Activated CD8-positive, alpha-beta memory T cell treated with anti-CD3 and anti-CD28 coated beads, Interleukin-2, amount 50 U/mL, for 1 hour (primary cell): ENCODE measurements around the gene EPS15.
"Not testable (repeated sequence)": the region's sequence is repeated elsewhere in the genome, so short reads cannot be mapped to it uniquely, and the experiment has no call there.

Experiments
- DNase-seq: peaks from one replicate; pipeline ENCODE4 v3.0.0-alpha.2; 2020; ENCODE audit errors: extremely low read depth

The EPS15 gene

DNA sequence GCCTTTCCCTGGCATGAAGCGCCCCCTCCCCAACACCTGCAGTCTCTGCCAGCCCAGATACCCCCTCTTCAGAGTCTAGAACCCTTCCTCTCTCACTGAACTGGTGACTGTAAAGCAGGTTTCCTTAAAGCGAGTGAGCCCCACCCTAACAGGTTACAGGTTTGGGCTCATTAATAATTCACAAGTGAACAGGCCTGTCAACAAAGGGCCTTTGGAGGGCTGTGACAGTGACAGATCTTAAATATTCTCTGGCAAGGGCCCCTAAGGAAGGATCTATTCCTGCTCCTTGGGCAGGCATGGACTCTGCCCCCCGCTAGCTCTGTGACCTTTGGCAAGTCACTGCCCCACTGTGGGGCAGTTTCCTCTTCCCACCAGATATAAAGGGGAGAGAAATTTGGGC, 183.1 kb downstream of the EPS15 start:
- no peak for DNase-seq

- DNase-seq = no peak
Observed at GRCh38 chr1:51331206-51332100, 187.6 kb downstream of the EPS15 start.

DNA sequence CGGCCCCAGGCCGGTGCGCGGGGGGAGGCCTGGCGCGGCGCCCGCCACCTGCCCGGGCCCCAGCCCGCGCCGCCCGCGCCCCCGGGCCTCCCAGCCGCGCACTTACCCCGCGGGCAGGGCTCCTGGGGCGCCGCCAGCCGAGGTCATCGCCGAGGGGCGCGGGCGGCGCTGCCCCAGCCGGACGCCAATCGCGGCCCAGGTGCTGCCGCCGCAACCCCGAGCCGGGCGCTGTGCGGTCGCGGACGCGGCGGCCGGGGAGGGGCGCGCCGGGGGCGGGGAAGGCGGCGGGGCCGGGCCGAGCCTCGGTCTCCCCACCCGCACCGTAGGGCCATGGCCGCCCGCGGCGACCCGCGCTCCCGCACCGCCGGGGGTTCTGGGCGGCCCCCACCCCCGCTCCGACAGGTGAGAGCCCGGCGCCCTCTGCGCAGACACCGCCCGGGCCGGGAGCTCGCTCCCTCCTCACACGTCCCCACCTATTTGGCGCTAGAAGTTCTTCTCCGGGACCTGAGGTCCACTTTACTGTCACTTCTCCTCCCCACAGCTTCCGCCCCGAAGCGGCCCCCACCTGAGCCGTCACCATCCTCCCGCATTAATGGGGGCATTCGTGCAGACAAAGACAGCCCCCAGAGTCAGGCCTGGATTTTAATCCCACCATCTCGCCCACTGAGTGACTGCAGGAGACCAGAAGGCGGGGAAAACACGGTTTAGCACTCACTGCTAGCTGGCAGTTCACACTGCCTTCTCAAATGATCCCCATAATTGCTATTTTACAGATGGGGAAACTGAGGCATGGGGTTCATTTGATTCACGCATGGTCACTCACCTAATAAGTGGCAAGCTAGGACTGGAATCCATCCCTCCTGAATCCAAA, 188.5 kb downstream of the EPS15 start, which contains the start of gene TTC39A:
Gene TTC39A (minus strand): TSS at position 232 of the 871 bp plus-strand sequence. CDS start 85 bp downstream, at position 147.
- DNase-seq = no peak

- no peak for DNase-seq
Observed at GRCh38 chr1:51329443-51330325, 189.4 kb downstream of the EPS15 start.

DNA sequence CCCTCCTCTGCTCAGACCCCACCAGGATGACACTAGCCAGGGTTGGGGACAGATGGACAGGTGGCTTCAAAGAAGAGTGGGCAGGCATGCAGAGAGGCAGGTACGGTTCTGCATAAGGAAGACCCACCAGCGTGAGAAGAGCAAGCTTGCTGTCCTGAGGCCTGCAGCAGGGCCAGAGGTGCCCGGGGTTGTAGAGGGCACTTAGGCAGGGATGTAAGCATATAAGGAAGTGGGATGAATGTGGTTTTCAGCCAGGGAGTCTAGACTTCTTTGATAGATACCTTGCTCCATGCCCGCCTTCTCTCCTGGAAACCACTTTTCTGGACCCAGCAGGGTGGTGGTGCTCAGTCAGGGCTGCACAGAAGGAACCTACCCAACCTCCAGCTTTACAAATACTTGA, 190.1 kb downstream of the EPS15 start:
- DNase-seq = no peak

DNA sequence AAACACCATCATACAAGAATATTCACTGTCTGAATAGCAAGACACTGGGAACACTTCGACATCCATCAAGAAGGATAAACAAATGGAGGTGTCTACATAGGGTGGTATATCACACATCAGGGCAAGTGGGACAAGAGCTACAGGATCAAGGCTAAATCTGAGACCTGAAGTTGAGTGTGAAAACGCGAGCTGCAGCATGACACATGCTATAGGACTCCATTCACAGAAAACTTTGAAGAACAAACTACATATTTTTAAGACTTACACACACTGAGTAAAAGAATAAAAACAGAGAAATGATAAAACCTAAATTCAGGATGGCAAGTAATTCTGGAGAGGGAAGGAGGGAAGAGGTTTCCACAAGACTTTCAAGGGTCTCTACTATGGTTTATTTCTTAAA, 190.8 kb downstream of the EPS15 start:
- no peak for DNase-seq

DNA sequence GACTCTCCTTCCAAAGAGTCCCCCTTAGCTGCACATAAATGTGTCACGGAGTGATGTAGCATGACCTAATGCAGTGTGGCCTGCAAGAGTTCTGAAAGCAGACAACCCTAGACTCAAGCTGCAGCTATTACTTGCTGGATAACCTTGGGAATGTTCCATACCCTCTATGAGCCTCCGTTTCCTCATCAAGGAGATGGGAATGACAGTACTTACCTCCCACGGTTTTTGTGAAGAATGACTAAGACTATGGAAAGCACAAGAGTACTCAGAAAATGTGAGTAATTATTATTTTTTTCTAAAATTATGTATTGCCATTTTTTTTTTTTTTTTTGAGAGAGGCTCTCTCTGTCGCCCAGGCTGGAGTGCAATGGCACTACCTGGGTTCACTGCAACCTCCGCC, 191.7 kb downstream of the EPS15 start:
- no peak for DNase-seq

DNA sequence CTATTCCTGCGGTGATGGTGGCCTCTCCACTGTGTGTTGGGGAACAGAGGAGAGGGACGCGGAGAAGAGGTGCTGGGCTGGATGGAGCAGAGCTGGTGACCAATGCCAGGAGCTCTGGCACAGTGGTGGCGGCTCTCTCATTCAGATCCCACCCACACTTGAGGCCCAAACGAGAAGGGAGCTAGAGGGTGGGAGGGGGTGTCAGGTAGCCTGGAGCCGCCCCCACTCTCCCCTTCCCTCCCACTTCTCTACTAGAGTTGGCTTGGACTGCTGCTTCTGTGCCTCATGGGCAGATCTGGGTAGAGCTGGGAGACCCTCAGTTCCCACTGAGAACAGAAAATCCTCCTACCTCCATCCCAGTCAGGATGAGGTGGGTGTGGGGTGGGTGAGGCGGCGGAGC, 192.2 kb downstream of the EPS15 start:
- no peak for DNase-seq

GRCh38 chr1:51325878-51326755, 192.9 kb downstream of the EPS15 start:
- no peak for DNase-seq

- DNase-seq = no peak
Observed at GRCh38 chr1:51325391-51325790, 193.7 kb downstream of the EPS15 start.

DNA sequence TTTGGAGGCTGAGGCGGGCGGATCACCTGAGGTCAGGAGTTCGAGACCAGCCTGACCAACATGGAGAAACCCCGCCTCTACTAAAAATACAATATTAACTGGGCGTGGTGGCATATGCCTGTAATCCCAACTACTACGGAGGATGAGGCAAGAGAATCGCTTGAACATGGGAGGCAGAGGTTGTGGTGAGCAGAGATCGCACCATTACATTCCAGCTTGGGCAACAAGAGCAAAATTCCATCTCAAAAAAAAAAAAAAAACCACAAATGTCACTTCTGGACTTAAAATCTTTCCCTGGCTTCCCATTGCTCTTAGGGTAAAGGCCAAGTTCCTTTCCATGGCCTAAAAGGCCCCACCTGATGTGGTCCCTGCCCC, 194.1 kb downstream of the EPS15 start:
- not testable (repeated sequence) for DNase-seq

DNA sequence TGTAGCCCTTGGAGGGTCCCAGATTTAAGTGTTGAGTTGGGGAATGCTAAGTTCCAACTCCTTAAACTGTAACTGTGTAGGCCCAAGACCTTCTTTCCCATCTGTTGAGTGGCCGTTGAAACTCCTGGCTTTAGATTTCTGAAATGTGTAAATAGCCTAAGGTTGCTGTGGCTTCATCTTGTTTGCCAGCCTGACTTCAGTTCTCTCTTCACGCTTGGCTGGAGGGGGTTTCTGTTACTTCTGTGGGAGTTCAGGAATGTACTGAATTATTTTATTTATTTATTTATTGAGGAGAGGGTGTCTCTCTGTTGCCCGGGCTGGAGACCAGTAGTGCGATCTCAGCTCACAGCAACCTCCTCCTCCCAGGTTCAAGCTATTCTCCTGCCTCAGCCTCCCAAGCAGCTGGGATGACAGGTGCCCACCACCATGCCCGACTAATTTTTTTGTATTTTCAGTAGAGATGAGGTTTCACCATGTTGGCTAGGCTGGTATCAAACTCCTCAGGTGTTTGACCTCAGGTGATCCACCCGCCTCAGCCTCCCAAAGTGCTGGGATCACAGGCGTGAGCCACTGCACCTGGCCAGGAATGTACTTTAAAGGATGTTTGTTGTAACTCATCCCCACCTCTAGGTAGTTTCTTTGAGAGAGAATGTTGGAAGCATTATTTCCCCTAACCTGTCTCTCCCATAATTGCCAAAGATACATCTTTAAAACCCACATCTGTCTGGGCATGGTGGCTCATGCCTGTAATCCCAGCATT, 194.6 kb downstream of the EPS15 start:
- no peak for DNase-seq

DNA sequence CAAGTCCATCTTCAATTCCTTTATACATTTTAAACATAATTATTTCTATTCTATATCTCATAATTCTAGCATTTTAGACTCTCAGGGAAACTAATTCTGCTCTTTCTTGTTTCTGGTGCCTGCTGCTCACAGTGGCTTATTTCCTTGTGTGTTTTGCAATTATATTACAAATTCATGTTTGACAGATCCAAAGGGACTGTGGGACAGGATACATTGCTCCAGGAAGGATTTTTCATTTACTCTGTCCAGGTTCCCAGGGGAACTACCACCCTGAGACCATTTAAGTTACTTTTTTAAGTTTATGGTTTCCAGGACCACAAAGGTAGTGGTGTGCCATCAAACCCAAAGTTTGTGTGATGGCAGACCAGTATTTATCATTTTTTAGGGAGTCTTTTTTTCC, 195.3 kb downstream of the EPS15 start:
- DNase-seq = no peak

DNA sequence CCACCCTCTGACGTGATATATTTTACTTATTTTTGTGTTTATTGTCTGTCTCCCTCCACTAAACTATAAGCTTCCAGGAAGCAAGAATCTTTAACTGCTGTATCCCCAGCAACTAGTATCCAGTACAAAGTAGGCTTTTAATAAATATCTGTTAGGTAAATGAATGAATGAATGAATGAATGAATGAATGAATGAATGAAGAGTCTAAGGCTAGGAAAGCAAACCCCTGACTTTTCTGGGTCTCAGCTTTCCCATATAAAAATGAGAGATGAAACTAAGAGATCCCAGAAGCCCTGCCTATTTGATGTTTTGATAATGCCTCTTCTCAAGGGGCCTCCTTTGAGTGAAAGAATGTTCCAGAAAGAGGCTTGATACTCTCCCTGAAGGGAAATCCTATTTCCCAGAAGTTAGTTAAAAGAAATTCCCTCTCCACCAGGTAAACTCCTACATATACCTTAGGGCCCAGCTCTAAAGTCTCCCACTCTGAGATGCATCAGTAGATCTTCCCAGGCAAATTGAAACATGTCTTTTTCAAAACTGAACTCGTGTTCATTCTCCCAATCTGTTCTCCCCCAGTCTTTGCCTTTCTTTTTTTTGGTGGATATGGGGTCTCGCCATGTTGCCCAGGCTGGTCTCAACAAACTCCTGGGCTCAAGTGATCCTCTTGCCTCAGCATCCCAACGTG, 196.5 kb downstream of the EPS15 start:
- no peak for DNase-seq

DNA sequence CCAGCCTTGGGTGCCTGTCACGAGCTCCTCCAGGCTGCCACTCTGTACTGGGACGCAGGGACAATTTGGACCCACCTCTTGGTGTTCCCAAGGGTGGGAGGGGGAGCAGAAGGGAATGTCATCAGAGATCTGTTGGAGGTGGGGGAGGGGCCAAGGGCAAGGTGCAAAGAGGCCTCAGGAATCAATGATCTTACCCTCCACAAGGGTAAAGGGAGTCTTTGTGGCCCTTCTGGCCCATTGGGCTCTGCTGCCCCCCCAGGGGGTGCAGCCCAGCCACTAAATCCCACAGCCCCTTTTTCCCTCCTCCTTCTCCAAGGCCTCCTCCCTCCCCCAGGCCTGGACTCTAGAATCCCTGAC, 197.2 kb downstream of the EPS15 start:
- no peak for DNase-seq

DNA sequence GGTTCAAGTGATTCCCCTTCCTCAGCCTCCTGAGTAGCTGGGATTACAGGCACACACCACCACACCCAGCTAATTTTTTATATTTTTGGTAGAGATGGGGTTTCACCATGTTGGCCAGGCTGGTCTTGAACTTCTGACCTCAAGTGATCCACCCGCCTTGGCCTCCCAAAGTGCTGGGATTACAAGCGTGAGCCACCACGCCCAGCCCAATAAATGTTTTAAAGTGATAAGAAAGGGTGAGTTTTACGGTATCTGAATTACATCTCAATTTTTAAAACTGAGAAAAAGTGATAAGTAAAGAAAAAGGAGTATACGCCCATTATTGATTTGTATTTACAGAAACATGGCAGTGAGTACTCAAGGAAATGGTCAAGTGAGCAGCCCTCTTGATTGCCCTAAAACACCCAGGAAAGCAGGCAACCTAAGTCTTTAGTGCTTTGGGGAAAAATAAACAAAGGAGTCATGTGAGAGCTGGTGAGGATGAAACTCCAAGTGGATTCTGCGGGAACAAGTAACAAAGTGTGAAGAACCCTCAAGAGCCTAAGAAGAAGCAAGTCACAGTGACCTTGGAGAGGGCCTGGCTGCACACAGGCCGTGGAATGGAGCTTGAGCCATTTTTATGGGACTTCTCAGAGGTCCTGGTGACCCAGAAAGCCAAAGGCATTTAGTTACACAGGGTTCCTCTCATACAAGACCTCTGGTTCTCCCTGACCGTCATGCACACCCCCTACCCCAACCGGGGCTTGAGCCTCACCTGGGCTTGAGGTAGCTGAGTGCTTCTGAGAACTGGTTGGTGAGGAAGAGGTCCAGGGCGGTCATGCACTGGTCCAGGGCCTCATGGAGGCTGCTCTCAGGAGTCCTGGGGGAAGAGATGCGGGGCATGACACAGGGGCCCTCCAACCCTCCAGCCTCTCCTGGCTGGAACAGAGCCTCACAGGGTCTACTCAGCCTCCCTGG, 197.8 kb downstream of the EPS15 start:
- DNase-seq = no peak

GRCh38 chr1:51317798-51318197, 201.3 kb downstream of the EPS15 start:
- DNase-seq = no peak

GRCh38 chr1:51316846-51317120, 202.3 kb downstream of the EPS15 start:
- no peak for DNase-seq
